Measurements from ENCODE around the gene TTC7B. TPM values are rescaled to one million over a fixed set of nuclear protein-coding genes. Genes with fewer than 3 reads are reported as not detected.

TTC7B gene
- total RNA-seq, 2 experiments from 2014 or later: 1.2 to 1.3 TPM

GRCh38 chr14:90570461-90570860, 245.8 kb downstream of the TTC7B start:
- H3K4me3 ChIP-seq (ENCODE audit: low read length): no peak overlapping the region
- TF ChIP-seq CTCF (IDR thresholded peaks at IDR 0.05): no peak
- no peaks in the 10 kb centered on the region for H3K4me1 ChIP-seq (ENCODE audit: insufficient read depth, low read length)
- ATAC-seq (ENCODE audit: poor library complexity) (no peak), DNase-seq (no peak)
- Mint-ChIP-seq H3K4me3 (no peak overlapping the region), H3K27me3 (no peaks in the 10 kb centered on the region), H3K4me1 (ENCODE audit: low read depth) (no peaks in the 10 kb centered on the region), H3K36me3 (ENCODE audit: low read depth) (no peaks in the 10 kb centered on the region), H3K9me3 (no peaks in the 10 kb centered on the region), H3K27ac (no peak overlapping the region)
- no peaks in the 10 kb centered on the region for H3K36me3 ChIP-seq (ENCODE audit: insufficient read depth, low read length)
- H3K27me3 ChIP-seq (ENCODE audit: control insufficient read depth in 1 of 2, insufficient read depth in 2 of 2, low read length in 2 of 2): no peaks in the 10 kb centered on the region
- ChIA-PET CTCF (no interaction called here), POLR2A (no interaction called here)
- no peak overlapping the region for H3K27ac ChIP-seq (ENCODE audit: low read depth in 1 of 2, low read length in 2 of 2)
- intact Hi-C loops (cut with DNase I, micrococcal nuclease): no loop called here
- H3K9me3 ChIP-seq (ENCODE audit: control insufficient read depth in 1 of 2, insufficient read depth in 1 of 2, low read length in 2 of 2): no peaks in the 10 kb centered on the region

- Histone ChIP-seq H3K36me3 (ENCODE audit: insufficient read depth, low read length) (no peaks in the 10 kb centered on the region), H3K9me3 (ENCODE audit: control insufficient read depth in 1 of 2, insufficient read depth in 1 of 2, low read length in 2 of 2) (no peaks in the 10 kb centered on the region), H3K27ac (ENCODE audit: low read depth in 1 of 2, low read length in 2 of 2) (no peak overlapping the region), H3K4me1 (ENCODE audit: insufficient read depth, low read length) (no peaks in the 10 kb centered on the region), H3K27me3 (ENCODE audit: control insufficient read depth in 1 of 2, insufficient read depth in 2 of 2, low read length in 2 of 2) (no peaks in the 10 kb centered on the region), H3K4me3 (ENCODE audit: low read length) (no peak overlapping the region)
- H3K4me1 Mint-ChIP-seq (ENCODE audit: low read depth): no peaks in the 10 kb centered on the region
- no peaks in the 10 kb centered on the region for H3K27me3 Mint-ChIP-seq
- TF ChIP-seq CTCF (IDR thresholded peaks at IDR 0.05): no peak
- no peaks in the 10 kb centered on the region for H3K9me3 Mint-ChIP-seq
- no peak overlapping the region for H3K4me3 Mint-ChIP-seq
- ChIA-PET CTCF (no interaction called here), POLR2A (no interaction called here)
- ATAC-seq (ENCODE audit: poor library complexity) (no peak), DNase-seq (no peak)
- no peaks in the 10 kb centered on the region for H3K36me3 Mint-ChIP-seq (ENCODE audit: low read depth)
- no peak overlapping the region for H3K27ac Mint-ChIP-seq
- intact Hi-C loops (cut with DNase I, micrococcal nuclease): no loop called here
These were observed 246.4 kb downstream of the TTC7B start for GRCh38 chr14:90569606-90570387.

GRCh38 chr14:90569201-90569600, 247.0 kb downstream of the TTC7B start:
- H3K27ac Mint-ChIP-seq: no peak overlapping the region
- CTCF ChIA-PET: no interaction called here

More at GRCh38 chr14:90569201-90569600, 247.0 kb downstream of the TTC7B start:
- no peak for TF ChIP-seq CTCF (IDR thresholded peaks at IDR 0.05)
- Histone ChIP-seq H3K27ac (ENCODE audit: low read depth in 1 of 2, low read length in 2 of 2) (no peak overlapping the region), H3K27me3 (ENCODE audit: control insufficient read depth in 1 of 2, insufficient read depth in 2 of 2, low read length in 2 of 2) (no peaks in the 10 kb centered on the region), H3K9me3 (ENCODE audit: control insufficient read depth in 1 of 2, insufficient read depth in 1 of 2, low read length in 2 of 2) (no peaks in the 10 kb centered on the region), H3K4me3 (ENCODE audit: low read length) (no peak overlapping the region), H3K36me3 (ENCODE audit: insufficient read depth, low read length) (no peaks in the 10 kb centered on the region), H3K4me1 (ENCODE audit: insufficient read depth, low read length) (no peaks in the 10 kb centered on the region)
- H3K36me3 Mint-ChIP-seq (ENCODE audit: low read depth): no peaks in the 10 kb centered on the region
- intact Hi-C loops (cut with DNase I, micrococcal nuclease): no loop called here
- no peaks in the 10 kb centered on the region for H3K27me3 Mint-ChIP-seq
- no peak for ATAC-seq (ENCODE audit: poor library complexity)
- H3K9me3 Mint-ChIP-seq: no peaks in the 10 kb centered on the region
- no peak for DNase-seq
- no peaks in the 10 kb centered on the region for H3K4me1 Mint-ChIP-seq (ENCODE audit: low read depth)
- POLR2A ChIA-PET: no interaction called here
- H3K4me3 Mint-ChIP-seq: no peak overlapping the region

Data from CD4-positive, alpha-beta T cell (primary cell).